Retinal pigment epithelial cell (primary cell): ENCODE measurements around the gene TGFB3.

Experiments used
- DNase-seq: peaks from one replicate; pipeline ENCODE4 v3.0.0-alpha.2; 2010; ENCODE audit warnings: low read depth
- H3K4me3 ChIP-seq: 2 replicates; pipeline ENCODE4 v1.5.1; 2011; ENCODE audit warnings: mild to moderate bottlenecking, low read length, control low read depth, moderate library complexity
- CTCF ChIP-seq: conservative IDR thresholded peaks from 2 replicates; pipeline ENCODE4 v1.5.1; 2011; ENCODE audit warnings: low read depth, low read length, control low read depth, inconsistent platforms

Gene TGFB3

DNA sequence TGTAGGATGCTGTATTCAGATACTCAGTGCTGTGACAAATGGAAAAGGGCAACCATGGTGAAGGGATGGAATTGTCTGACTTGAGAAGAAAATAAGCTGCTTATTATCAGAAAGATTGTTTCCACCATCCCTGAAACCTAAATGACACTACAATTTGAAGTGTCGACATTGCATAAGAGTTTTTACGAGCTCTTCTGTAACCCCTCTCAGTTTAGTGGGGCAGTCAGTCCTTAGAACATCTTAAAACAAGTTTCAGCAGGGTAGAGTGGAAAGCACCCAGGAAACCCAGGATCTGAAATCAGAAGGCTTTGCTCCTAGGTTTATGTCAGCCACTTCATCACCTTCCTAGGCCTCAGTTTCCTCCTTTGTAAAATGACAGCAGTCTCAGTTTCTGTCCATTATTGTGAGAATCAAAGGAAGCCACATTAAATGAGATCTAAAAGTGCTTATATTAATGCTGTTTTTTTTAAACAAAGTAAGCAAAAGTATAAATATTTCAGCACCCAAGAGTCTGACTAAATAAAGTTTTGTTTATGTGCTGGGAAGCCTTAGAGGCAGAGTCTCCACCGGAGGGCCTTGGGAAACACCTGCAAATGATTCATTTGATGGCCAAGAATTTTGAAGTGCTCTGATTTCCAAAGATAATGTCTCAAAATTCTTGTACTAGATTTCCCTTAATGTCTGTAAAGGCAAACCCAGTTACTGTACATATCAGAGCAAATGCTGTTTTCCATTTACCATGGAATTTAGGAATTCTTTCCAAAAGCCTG lies 5.6 kb upstream of the TGFB3 start:
- H3K4me3 ChIP-seq = no peak overlapping the region
- DNase-seq = no peak
- TF ChIP-seq CTCF = no peak

GRCh38 chr14:75986439-75986765 lies 4.6 kb upstream of the TGFB3 start:
- no peak for TF ChIP-seq CTCF

GRCh38 chr14:75985618-75986438 lies 4.0 kb upstream of the TGFB3 start, which contains the start of gene IFT43:
Gene IFT43 (plus strand): TSS chr14:75985763. CDS start chr14:75985787, 24 bp downstream.
- no peak for DNase-seq
- TF ChIP-seq CTCF = no peak
- peak within 1 kb of the TSS; percentile 92 for H3K4me3 ChIP-seq

More at GRCh38 chr14:75986439-75986765, 4.6 kb upstream of the TGFB3 start:
- peak overlapping the region; percentile 92 for H3K4me3 ChIP-seq
- DNase-seq = no peak

DNA sequence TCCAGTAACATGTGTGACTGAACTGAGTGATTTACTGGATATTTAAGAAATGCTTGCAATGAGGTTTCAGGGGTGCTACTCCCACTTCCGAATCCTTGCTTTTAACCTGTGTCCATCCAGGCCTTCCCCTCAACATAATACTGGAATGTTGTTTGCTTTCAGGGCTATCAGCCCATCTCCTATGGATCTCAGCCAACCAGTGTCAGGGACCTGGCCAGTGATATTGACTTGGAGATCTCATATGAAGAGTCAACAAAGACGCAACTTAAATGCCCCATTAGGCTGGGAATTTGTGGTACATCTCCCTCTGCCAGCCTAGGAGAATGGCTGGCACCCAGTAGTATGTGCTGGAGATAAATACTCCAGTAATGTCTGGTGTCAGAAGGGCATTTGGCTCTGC lies 2.9 kb upstream of the TGFB3 start:
- H3K4me3 ChIP-seq = no peak overlapping the region
- no peak for DNase-seq
- no peak for TF ChIP-seq CTCF

DNA sequence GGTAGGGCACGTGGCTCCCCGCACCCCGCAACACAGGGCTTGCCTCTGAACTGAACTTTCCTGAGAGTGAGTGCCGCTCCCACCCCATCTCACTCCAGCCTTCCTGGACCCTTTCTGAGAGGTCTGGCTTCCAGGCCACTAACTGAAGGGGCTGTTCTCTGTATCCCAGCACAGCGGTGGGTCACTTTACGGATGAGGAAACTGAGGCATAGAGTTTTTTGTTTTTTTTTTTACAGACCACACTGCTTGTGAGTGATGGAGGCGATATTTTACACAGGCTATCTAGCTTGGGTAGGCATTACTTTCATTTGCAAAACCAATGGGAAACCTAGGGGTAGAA lies 1.2 kb upstream of the TGFB3 start:
- no peak for TF ChIP-seq CTCF
- DNase-seq = no peak
- peak overlapping the region; percentile 44 for H3K4me3 ChIP-seq

GRCh38 chr14:75982266-75983018 lies 647 bp upstream of the TGFB3 start:
- DNase-seq = no peak
- peak; percentile 67 for TF ChIP-seq CTCF
- peak overlapping the region; percentile 65 for H3K4me3 ChIP-seq
